C4-2B (cell line): ENCODE results near the gene TMEM125.

Experiments
- ZFX ChIP-seq: fragments of 450-650 bp; IDR thresholded peaks from 2 replicates; pipeline ENCODE4 v1.6.1; 2017
- TF ChIP-seq, protein P1 (sequence below): fragments of 450-650 bp; conservative IDR thresholded peaks from 2 replicates; pipeline ENCODE4 v1.5.1; 2017; ENCODE audit warnings: mild to moderate bottlenecking

GRCh38 chr1:43235040-43235439 is 34.7 kb upstream of the TMEM125 start:
- TF ChIP-seq, protein P1, sequence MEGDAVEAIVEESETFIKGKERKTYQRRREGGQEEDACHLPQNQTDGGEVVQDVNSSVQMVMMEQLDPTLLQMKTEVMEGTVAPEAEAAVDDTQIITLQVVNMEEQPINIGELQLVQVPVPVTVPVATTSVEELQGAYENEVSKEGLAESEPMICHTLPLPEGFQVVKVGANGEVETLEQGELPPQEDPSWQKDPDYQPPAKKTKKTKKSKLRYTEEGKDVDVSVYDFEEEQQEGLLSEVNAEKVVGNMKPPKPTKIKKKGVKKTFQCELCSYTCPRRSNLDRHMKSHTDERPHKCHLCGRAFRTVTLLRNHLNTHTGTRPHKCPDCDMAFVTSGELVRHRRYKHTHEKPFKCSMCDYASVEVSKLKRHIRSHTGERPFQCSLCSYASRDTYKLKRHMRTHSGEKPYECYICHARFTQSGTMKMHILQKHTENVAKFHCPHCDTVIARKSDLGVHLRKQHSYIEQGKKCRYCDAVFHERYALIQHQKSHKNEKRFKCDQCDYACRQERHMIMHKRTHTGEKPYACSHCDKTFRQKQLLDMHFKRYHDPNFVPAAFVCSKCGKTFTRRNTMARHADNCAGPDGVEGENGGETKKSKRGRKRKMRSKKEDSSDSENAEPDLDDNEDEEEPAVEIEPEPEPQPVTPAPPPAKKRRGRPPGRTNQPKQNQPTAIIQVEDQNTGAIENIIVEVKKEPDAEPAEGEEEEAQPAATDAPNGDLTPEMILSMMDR = no peak
- no peak for TF ChIP-seq ZFX
